ENCODE data around the gene HEXIM2.

DNA sequence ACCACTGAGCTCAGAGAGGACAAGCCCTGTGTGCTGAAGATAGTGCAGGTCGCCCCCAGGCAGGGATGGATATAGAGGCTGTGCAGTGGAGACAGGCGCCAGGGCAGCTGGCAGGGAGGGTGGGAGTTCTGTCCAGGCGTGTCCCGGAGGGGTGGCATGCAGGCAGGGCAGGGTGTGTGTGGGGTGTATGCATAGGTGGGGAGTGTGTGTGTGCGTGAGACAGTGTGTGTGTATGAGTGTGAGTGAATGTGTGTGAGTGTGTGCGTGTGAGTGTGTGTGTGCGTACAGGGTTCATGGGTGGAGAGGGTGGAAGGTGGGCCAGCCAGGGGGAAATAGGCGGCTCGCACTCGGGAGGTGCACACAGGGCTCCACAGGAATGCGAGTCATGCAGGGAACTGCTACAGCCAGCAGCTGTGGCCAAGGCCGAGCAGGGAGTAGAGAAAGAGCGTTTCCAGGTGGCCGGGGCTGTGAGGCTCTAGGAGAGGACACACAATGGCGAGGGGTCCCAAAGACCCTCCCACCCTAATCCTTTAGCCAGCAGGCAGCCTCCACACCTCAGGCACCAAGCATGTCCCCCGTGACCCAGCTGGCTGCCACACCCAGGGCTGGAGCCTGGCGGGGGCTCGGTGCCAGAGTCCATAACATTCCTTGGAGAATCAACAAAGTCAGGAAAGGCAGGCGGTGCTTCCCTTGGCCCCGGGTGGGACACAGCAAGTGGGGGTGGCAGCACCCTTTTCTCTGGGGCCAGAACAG lies 34.0 kb upstream of the HEXIM2 start:
- TF ChIP-seq, protein P1, sequence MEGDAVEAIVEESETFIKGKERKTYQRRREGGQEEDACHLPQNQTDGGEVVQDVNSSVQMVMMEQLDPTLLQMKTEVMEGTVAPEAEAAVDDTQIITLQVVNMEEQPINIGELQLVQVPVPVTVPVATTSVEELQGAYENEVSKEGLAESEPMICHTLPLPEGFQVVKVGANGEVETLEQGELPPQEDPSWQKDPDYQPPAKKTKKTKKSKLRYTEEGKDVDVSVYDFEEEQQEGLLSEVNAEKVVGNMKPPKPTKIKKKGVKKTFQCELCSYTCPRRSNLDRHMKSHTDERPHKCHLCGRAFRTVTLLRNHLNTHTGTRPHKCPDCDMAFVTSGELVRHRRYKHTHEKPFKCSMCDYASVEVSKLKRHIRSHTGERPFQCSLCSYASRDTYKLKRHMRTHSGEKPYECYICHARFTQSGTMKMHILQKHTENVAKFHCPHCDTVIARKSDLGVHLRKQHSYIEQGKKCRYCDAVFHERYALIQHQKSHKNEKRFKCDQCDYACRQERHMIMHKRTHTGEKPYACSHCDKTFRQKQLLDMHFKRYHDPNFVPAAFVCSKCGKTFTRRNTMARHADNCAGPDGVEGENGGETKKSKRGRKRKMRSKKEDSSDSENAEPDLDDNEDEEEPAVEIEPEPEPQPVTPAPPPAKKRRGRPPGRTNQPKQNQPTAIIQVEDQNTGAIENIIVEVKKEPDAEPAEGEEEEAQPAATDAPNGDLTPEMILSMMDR (IDR thresholded peaks at IDR 0.05), result no peak
- TF ChIP-seq ZFX (IDR thresholded peaks at IDR 0.05; ENCODE audit: borderline replicate concordance), result no peak

Data from 22Rv1 (cell line).